Kidney (tissue), 14 donors: Measurements from ENCODE around the gene DDX20. TPM values are rescaled to one million over a fixed set of nuclear protein-coding genes. Genes with fewer than 3 reads are reported as not detected.

ENCODE experiments used
- DNase-seq, 5 donors: peaks; one replicate each; pipeline ENCODE4 v3.0.0-alpha.2; 2013 to 2020
- FAIRE-seq: peaks from 2 replicates; lab custom pipeline; 2012; peaks lifted over from hg19 to GRCh38; lab: Jason Lieb, UNC
- H3K27ac ChIP-seq, 2 donors: one replicate each; pipeline ENCODE4 v1.7.0; 2013; ENCODE audit warnings: low read depth in 2 of 2, low read length in 2 of 2, inconsistent platforms in 1 of 2
- H3K27me3 ChIP-seq: one replicate; pipeline ENCODE4 v1.7.1; 2013; ENCODE audit warnings: low read length, inconsistent platforms; ENCODE audit not compliant: control insufficient read depth, insufficient read depth
- H3K36me3 ChIP-seq, 3 donors: one replicate each; pipeline versions ENCODE4 v1.7.0 to v1.7.1; 2013; ENCODE audit warnings: low read length in 3 of 3, control low read depth in 1 of 3, inconsistent platforms in 1 of 3; ENCODE audit not compliant: insufficient read depth in 3 of 3, control insufficient read depth in 2 of 3
- H3K4me1 ChIP-seq, 3 donors: one replicate each; pipeline versions ENCODE4 v1.7.0 to v1.7.1; 2013; ENCODE audit warnings: low read length in 3 of 3, inconsistent platforms in 1 of 3, low read depth in 1 of 3; ENCODE audit not compliant: control insufficient read depth in 2 of 3, insufficient read depth in 2 of 3
- H3K4me3 ChIP-seq, 3 donors: one replicate each; pipeline versions ENCODE4 v1.7.0 to v1.8.1; 2013; ENCODE audit warnings: low read length in 3 of 3, control low read depth in 1 of 3, inconsistent platforms in 1 of 3
- H3K9ac ChIP-seq, 3 donors: one replicate each; pipeline versions ENCODE4 v1.7.0 to v1.7.1; 2013; ENCODE audit warnings: low read length in 3 of 3, control low read depth in 1 of 3, inconsistent platforms in 1 of 3
- H3K9me3 ChIP-seq, 3 donors: one replicate each; pipeline versions ENCODE4 v1.7.0 to v1.7.1; 2013; ENCODE audit warnings: low read length in 3 of 3, control low read depth in 1 of 3, inconsistent platforms in 1 of 3; ENCODE audit not compliant: control insufficient read depth in 2 of 3, insufficient read depth in 1 of 3
- CTCF ChIP-seq: IDR thresholded peaks from 3 replicates; pipeline ENCODE4 v1.5.1; 2012; ENCODE audit warnings: mild to moderate bottlenecking, moderate library complexity, borderline replicate concordance; ENCODE audit not compliant: insufficient read depth; ENCODE audit errors: extremely low read depth
- intact Hi-C: fragments of 100-400 bp; cut with DNase I; formaldehyde crosslinking; loops from one replicate; pipeline ENCODE4 v1.11.1; 2022
- polyA plus RNA-seq: library from polyadenylated mRNA; stranded (reverse); fragments of 350-450 nt; fragmentation: Illumina TruSeq; extraction: RNeasy Lipid Tissue Mini Kit (QIAGEN cat#74804); gene quantifications from one replicate; pipeline ENCODE4 v1.2.3, GENCODE V29; 2014; ENCODE audit warnings: low read depth, low replicate concordance; ENCODE audit not compliant: insufficient read depth
- total RNA-seq: library from RNA; stranded (reverse); fragmentation: NEBNext Ultra II Directional; extraction: Animal tissue kit (Norgen Biotek cat#: 25700); gene quantifications from one replicate; pipeline ENCODE4 v1.2.1, GENCODE V29; 2021
- donor health status: control.
- donor health status: control.
- donor health status: control.
- donor health status: control.
- donor health status: control.
- donor health status: DM: yes; HTN: yes; CAD: no.
- donor health status: Normal renal cell carcinoma (clear cell type).

The DDX20 gene
- total and polyA plus RNA-seq, 2 donors from 2014 or later, result 5.5 to 9.6 TPM

- FAIRE-seq (no peak), DNase-seq (no peak)
- H3K27me3 ChIP-seq, result no peaks in the 10 kb centered on the region
- H3K4me3 ChIP-seq, result no peak overlapping the region
- intact Hi-C loops, result no loop called here
- no peak overlapping the region for H3K27ac ChIP-seq
- H3K36me3 ChIP-seq, result no peaks in the 10 kb centered on the region
- TF ChIP-seq CTCF, result no peak
- H3K4me1 ChIP-seq, result no peaks in the 10 kb centered on the region
- H3K9ac ChIP-seq, result no peak overlapping the region
- no peaks in the 10 kb centered on the region for H3K9me3 ChIP-seq
Measured at GRCh38 chr1:111804776-111805175, 49.1 kb downstream of the DDX20 start.

GRCh38 chr1:111805251-111805650 is 49.5 kb downstream of the DDX20 start:
- Histone ChIP-seq H3K9me3 (no peaks in the 10 kb centered on the region), H3K27me3 (no peaks in the 10 kb centered on the region), H3K27ac (no peak overlapping the region), H3K4me1 (no peaks in the 10 kb centered on the region), H3K4me3 (no peak overlapping the region), H3K9ac (no peak overlapping the region), H3K36me3 (no peaks in the 10 kb centered on the region)
- FAIRE-seq (no peak), DNase-seq (no peak)
- intact Hi-C loops, result no loop called here
- TF ChIP-seq CTCF, result no peak

- FAIRE-seq (no peak), DNase-seq (no peak)
- no peaks in the 10 kb centered on the region for H3K36me3 ChIP-seq
- H3K9ac ChIP-seq, result no peak overlapping the region
- H3K4me3 ChIP-seq, result no peak overlapping the region
- intact Hi-C loops, result no loop called here
- TF ChIP-seq CTCF, result no peak
- H3K4me1 ChIP-seq, result no peaks in the 10 kb centered on the region
- no peak overlapping the region for H3K27ac ChIP-seq
- no peaks in the 10 kb centered on the region for H3K9me3 ChIP-seq
- H3K27me3 ChIP-seq, result no peaks in the 10 kb centered on the region
Measured at GRCh38 chr1:111811891-111812290, 56.2 kb downstream of the DDX20 start.

- no peak for DNase-seq
- no peaks in the 10 kb centered on the region for H3K27me3 ChIP-seq
- no peak for TF ChIP-seq CTCF
- H3K4me1 ChIP-seq, result no peaks in the 10 kb centered on the region
- intact Hi-C loops, result no loop called here
- no peak overlapping the region for H3K9ac ChIP-seq
- no peaks in the 10 kb centered on the region for H3K36me3 ChIP-seq
- H3K4me3 ChIP-seq, result no peak overlapping the region
- H3K27ac ChIP-seq, result no peak overlapping the region
- no peaks in the 10 kb centered on the region for H3K9me3 ChIP-seq
- no peak for FAIRE-seq
Measured at GRCh38 chr1:111812306-111812705, 56.6 kb downstream of the DDX20 start.
